Thyroid gland (tissue), 4 donors: Measurements from ENCODE around the gene CST11.
"Not testable (repeated sequence)": the region's sequence is repeated elsewhere in the genome, so short reads cannot be mapped to it uniquely, and the experiment has no call there.

ENCODE experiments used
- CTCF ChIP-seq, 6 experiments: fragments of 200-600 bp in 3 of 6; fragments of 450-650 bp in 3 of 6; sonication (generic) in 3 of 6; IDR thresholded peaks; one replicate each; pipeline ENCODE4 v1.5.1; 2016 to 2019; ENCODE audit warnings: antibody characterized with exemption in 6 of 6, mild to moderate bottlenecking in 2 of 6, inconsistent platforms in 1 of 6, moderate library complexity in 1 of 6
- POLR2A ChIP-seq, 2 donors: fragments of 450-650 bp; IDR thresholded peaks; one replicate each; pipeline ENCODE4 v1.6.1; 2017; ENCODE audit warnings: antibody characterized with exemption in 2 of 2, mild to moderate bottlenecking in 2 of 2, moderate library complexity in 1 of 2

GRCh38 chr20:23466961-23467360 is 14.3 kb upstream of the CST11 start:
- TF ChIP-seq CTCF, POLR2A (IDR thresholded peaks at IDR 0.05): not testable (repeated sequence)
